Suprapubic skin (tissue), 4 donors: ENCODE results near the gene ASIC3. TPM values are rescaled to one million over a fixed set of nuclear protein-coding genes. Genes with fewer than 3 reads are reported as not detected.

Experiments
- DNase-seq, 2 donors: peaks; one replicate each; pipeline ENCODE4 v3.0.0-alpha.2; 2019; ENCODE audit warnings: low spot score in 2 of 2
- H3K27ac ChIP-seq: fragments of 200-600 bp; sonication (generic); one replicate; pipeline ENCODE4 v1.5.1; 2019
- H3K27me3 ChIP-seq: fragments of 200-600 bp; sonication (generic); one replicate; pipeline ENCODE4 v1.5.1; 2019
- H3K36me3 ChIP-seq: fragments of 200-600 bp; sonication (generic); one replicate; pipeline ENCODE4 v1.5.1; 2019
- H3K4me1 ChIP-seq: fragments of 200-600 bp; sonication (generic); one replicate; pipeline ENCODE4 v1.5.1; 2019
- H3K4me3 ChIP-seq: fragments of 200-600 bp; sonication (generic); one replicate; pipeline ENCODE4 v1.5.1; 2019; ENCODE audit warnings: mild to moderate bottlenecking
- H3K9me3 ChIP-seq: fragments of 200-600 bp; sonication (generic); one replicate; pipeline ENCODE4 v1.5.1; 2019
- EP300 ChIP-seq: sonication (generic); formaldehyde crosslinking; IDR thresholded peaks from one replicate; pipeline ENCODE4 v1.6.1; 2017; ENCODE audit warnings: antibody characterized with exemption
- POLR2A ChIP-seq, 2 donors: fragments of 450-650 bp; IDR thresholded peaks; one replicate each; pipeline ENCODE4 v1.6.1; 2017; ENCODE audit warnings: antibody characterized with exemption in 2 of 2, mild to moderate bottlenecking in 2 of 2, moderate library complexity in 2 of 2
- POLR2AphosphoS5 ChIP-seq, 3 donors: sonication (generic); formaldehyde crosslinking; IDR thresholded peaks; one replicate each; pipeline ENCODE4 v1.6.1; 2017; ENCODE audit warnings: antibody characterized with exemption in 3 of 3
- WGBS: methylation state at CpG from one replicate; pipeline ENCODE4 v1.1.5; 2018; 5-methylcytosine and 5-hydroxymethylcytosine counted together
- total RNA-seq, 4 donors: library from RNA; depleted of rRNA; stranded (reverse); fragments of >200 nt; gene quantifications; one replicate each; pipeline ENCODE4 v1.1.0, GENCODE V29; 2016
- TF ChIP-seq, protein P1 (sequence below), 2 donors: fragments of 200-600 bp in 1 of 2; fragments of 450-650 bp in 1 of 2; sonication (generic) in 1 of 2; IDR thresholded peaks; one replicate each; pipeline ENCODE4 v1.5.1; 2016 to 2019; ENCODE audit warnings: antibody characterized with exemption in 2 of 2, mild to moderate bottlenecking in 1 of 2, moderate library complexity in 1 of 2

The ASIC3 gene
- total RNA-seq, 4 donors from 2014 or later = 2.6 to 8.7 (median 4.1) TPM

GRCh38 chr7:151053096-151053495 is 4.8 kb downstream of the ASIC3 start:
- 65% methylated on average over 4 of the region's 4 CpGs for WGBS
- H3K4me1 ChIP-seq = peaks cover 24% of the 10 kb centered on the region
- TF ChIP-seq EP300 (no peak), POLR2AphosphoS5 (IDR thresholded peaks at IDR 0.05) (no peak), POLR2A (IDR thresholded peaks at IDR 0.05) (no peak)
- TF ChIP-seq, protein P1, sequence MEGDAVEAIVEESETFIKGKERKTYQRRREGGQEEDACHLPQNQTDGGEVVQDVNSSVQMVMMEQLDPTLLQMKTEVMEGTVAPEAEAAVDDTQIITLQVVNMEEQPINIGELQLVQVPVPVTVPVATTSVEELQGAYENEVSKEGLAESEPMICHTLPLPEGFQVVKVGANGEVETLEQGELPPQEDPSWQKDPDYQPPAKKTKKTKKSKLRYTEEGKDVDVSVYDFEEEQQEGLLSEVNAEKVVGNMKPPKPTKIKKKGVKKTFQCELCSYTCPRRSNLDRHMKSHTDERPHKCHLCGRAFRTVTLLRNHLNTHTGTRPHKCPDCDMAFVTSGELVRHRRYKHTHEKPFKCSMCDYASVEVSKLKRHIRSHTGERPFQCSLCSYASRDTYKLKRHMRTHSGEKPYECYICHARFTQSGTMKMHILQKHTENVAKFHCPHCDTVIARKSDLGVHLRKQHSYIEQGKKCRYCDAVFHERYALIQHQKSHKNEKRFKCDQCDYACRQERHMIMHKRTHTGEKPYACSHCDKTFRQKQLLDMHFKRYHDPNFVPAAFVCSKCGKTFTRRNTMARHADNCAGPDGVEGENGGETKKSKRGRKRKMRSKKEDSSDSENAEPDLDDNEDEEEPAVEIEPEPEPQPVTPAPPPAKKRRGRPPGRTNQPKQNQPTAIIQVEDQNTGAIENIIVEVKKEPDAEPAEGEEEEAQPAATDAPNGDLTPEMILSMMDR (IDR thresholded peaks at IDR 0.05) = no peak
- peaks cover 9% of the 10 kb centered on the region for H3K27me3 ChIP-seq
- H3K9me3 ChIP-seq = no peaks in the 10 kb centered on the region
- H3K27ac ChIP-seq = no peak overlapping the region
- H3K36me3 ChIP-seq = no peaks in the 10 kb centered on the region
- DNase-seq = no peak
- no peak overlapping the region for H3K4me3 ChIP-seq

DNA sequence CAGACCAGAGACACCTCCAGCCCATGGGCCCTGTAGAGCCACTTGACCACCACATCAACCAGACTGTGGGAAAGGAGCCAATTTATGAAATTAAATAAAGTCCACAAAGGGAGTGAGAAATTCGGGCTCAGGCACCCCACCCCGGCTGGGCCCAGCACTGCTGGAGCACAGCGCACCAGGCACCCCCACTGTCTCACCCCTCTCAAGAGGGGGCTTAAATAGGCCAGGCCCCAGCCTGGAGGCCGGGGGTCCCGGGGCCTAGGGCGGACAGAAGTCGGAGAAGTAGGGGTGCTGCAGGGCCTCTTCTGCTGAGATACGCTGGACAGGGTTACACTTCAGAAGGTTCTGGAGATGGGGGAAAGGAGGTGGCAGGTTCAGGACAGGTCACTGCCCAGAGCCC is 5.4 kb downstream of the ASIC3 start:
- no peak overlapping the region for H3K4me3 ChIP-seq
- DNase-seq = no peak
- H3K4me1 ChIP-seq = peaks cover 31% of the 10 kb centered on the region
- no peaks in the 10 kb centered on the region for H3K36me3 ChIP-seq
- no peak overlapping the region for H3K27ac ChIP-seq
- no peaks in the 10 kb centered on the region for H3K9me3 ChIP-seq
- WGBS = 90% methylated on average over 6 of the region's 8 CpGs
- TF ChIP-seq POLR2A (IDR thresholded peaks at IDR 0.05) (no peak), POLR2AphosphoS5 (IDR thresholded peaks at IDR 0.05) (no peak)
- TF ChIP-seq, protein P1 (IDR thresholded peaks at IDR 0.05) = no peak
- peaks cover 9% of the 10 kb centered on the region for H3K27me3 ChIP-seq

- no peak overlapping the region for H3K27ac ChIP-seq
- no peaks in the 10 kb centered on the region for H3K27me3 ChIP-seq
- no peak for TF ChIP-seq EP300
- no peak for TF ChIP-seq POLR2A (IDR thresholded peaks at IDR 0.05)
- no peak for TF ChIP-seq POLR2AphosphoS5 (IDR thresholded peaks at IDR 0.05)
- TF ChIP-seq, protein P1 (IDR thresholded peaks at IDR 0.05) = no peak
- 95% methylated on average over 6 of the region's 6 CpGs for WGBS
- no peak overlapping the region for H3K4me3 ChIP-seq
- no peaks in the 10 kb centered on the region for H3K36me3 ChIP-seq
- no peaks in the 10 kb centered on the region for H3K9me3 ChIP-seq
- DNase-seq = no peak
- peaks cover 44% of the 10 kb centered on the region for H3K4me1 ChIP-seq
Observed at GRCh38 chr7:151056283-151056665, 7.9 kb downstream of the ASIC3 start.

- Histone ChIP-seq H3K27me3 (no peaks in the 10 kb centered on the region), H3K4me1 (peaks cover 46% of the 10 kb centered on the region), H3K27ac (no peak overlapping the region), H3K36me3 (no peaks in the 10 kb centered on the region), H3K4me3 (peak overlapping the region; percentile 76), H3K9me3 (no peaks in the 10 kb centered on the region)
- TF ChIP-seq EP300 = no peak
- no peak for TF ChIP-seq POLR2A (IDR thresholded peaks at IDR 0.05)
- TF ChIP-seq POLR2AphosphoS5 (IDR thresholded peaks at IDR 0.05) = no peak
- TF ChIP-seq, protein P1 (IDR thresholded peaks at IDR 0.05) = no peak
- DNase-seq = no peak
- 33% methylated on average over 25 of the region's 29 CpGs for WGBS
Observed at GRCh38 chr7:151056666-151057505, 8.6 kb downstream of the ASIC3 start.

DNA sequence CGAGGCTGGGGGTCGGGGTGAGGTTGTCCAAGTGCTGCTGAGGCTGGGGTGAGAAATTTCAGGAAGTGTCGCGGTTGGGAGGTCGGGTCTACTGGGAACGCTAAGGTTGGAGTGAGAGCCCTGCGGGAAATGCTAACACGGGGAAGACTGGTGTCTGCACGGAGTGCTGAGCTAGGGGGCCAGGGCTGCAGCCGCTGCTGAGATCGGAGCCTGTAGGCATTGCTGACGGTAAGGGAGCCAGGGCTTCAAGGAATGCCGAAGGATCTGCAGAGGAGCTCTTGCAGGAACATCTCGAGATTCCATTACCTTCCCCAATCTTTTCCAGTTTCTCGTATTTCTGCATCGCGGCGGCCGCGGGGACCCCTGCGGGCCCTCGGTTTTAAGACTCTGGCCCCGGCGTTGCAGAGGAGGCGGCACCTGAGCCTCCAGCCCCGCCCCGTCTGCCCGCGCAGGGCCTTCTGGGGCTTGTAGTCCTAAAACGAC is 9.2 kb downstream of the ASIC3 start, which contains the start of gene CDK5:
TSS of gene CDK5 (minus strand) at position 392 of the 483 bp plus-strand sequence. CDS start at position 343, 49 bp downstream.
- Histone ChIP-seq H3K4me1 (peaks cover 52% of the 10 kb centered on the region), H3K27ac (peak within 1 kb of the TSS; percentile 92), H3K4me3 (peak within 1 kb of the TSS; percentile 76), H3K36me3 (peaks cover 2% of the 10 kb centered on the region), H3K27me3 (no peaks in the 10 kb centered on the region), H3K9me3 (no peaks in the 10 kb centered on the region)
- DNase-seq = no peak
- 0% methylated on average over 27 of the region's 30 CpGs for WGBS
- TF ChIP-seq POLR2AphosphoS5 (IDR thresholded peaks at IDR 0.05) (no peak), POLR2A (IDR thresholded peaks at IDR 0.05) (no peak), EP300 (no peak)
- TF ChIP-seq, protein P1 (IDR thresholded peaks at IDR 0.05) = no peak
